HG03442 (cell line): ENCODE data around the gene SPHK2.
"Not testable (repeated sequence)": the region's sequence is repeated elsewhere in the genome, so short reads cannot be mapped to it uniquely, and the experiment has no call there.

Experiments
- ATAC-seq: cut with Tn5 transposase; IDR thresholded peaks from one replicate; pipeline ENCODE4 v1.9.1; 2021; ENCODE audit warnings: mild to moderate bottlenecking, moderate library complexity; ENCODE audit not compliant: unreplicated experiment

Gene SPHK2, protein sequence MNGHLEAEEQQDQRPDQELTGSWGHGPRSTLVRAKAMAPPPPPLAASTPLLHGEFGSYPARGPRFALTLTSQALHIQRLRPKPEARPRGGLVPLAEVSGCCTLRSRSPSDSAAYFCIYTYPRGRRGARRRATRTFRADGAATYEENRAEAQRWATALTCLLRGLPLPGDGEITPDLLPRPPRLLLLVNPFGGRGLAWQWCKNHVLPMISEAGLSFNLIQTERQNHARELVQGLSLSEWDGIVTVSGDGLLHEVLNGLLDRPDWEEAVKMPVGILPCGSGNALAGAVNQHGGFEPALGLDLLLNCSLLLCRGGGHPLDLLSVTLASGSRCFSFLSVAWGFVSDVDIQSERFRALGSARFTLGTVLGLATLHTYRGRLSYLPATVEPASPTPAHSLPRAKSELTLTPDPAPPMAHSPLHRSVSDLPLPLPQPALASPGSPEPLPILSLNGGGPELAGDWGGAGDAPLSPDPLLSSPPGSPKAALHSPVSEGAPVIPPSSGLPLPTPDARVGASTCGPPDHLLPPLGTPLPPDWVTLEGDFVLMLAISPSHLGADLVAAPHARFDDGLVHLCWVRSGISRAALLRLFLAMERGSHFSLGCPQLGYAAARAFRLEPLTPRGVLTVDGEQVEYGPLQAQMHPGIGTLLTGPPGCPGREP

DNA sequence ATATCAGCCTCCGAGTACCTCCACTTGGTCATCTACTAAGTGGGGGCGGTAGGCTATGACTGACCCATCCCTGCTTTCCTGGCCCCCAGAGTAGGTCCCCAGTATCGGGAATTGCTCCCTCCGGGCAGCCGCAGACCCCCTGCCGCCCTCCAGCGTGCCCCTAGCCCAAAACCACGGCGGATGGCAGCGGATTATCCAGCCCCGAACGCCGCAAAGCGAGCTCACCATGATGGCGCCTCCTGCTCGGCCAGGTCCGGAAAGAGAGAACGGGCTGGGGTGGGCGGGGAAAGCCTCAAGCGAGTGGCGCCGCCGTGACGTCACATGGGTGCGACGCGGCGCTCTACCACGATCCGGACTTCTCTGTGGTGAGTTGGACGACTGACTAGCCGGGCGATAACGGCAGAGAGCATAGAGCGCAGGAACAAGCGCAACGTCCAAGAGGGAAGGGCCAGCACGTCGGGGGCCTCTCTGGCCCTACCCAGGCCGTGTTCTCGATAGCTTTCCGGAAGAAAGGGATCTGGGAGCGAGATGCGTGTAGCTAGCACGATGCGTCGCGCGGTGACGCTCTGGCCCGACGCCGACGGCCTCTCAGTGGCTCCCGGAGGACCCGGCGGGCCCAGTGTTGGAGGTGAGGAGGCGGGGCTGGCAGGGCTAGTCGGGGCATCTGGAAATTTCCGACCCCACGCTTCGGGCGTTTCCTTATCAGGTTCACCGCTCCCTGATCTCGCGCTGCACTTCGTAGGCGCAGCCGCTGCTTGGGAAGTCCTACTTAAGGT, at the start of gene SPHK2, which contains the start of gene RPL18:
Gene SPHK2, plus strand, starts transcription at position 591 of the 776 bp plus-strand sequence. CDS start 1,009 bp downstream, outside the sequence.
Gene RPL18, minus strand, starts transcription at position 263 of the 776 bp plus-strand sequence. Its CDS starts 35 bp downstream, at position 228.
- ATAC-seq: peak; percentile 85

DNA sequence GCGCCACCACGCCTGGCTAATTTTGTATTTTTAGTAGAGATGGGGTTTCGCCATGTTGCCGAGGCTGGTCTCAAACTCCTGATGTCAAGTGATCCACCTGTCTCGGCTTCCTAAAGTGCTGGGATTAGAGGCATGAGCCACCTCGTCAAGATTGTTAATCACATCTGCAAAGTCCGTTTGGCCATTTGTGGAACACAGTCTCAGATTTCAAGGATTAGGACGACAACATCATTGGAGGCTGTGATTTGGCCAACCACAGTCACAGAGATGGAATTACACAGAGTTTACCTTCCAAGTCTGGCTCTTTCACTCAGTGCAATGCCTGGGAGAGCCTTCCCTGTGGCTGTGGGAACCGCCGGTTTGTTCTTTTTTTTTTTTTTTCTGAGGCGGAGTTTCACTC, 49.5 kb upstream of the SPHK2 start:
- no peak for ATAC-seq

DNA sequence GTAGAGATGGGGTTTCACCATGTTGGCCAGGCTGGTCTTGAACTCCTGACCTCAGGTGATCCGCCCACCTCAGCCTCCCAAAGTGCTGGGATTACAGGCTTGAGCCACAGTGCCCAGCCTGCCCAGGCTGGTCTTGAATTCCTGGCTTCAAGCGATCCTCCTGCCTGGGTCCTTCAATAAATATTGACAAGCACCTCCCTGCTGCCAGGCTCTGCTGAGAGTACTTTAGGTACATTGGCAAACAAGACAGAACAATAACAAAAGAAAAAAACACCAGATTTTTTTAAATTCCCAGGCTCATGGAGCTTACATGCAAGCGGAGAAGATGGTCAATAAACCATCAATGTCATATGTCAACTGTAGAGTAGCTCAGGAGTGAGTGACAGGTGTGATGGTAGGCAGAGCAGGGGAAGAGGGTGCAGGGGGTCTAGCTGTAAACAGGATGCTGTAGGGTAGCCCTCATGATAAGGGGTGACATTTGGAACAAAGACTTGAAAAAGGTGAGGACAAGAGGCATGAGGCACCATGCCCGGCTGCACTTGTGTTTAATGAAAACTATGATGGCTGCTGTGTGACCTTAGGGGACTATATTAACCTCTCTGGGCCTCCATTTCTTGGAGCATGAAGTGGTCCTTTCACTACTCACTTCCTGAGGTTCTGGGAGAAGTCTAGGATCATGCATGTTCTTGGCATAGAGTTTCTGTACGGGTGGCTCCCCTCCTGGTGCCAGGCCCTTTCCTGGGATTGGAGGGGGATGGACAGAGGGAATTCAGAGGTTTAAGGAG, 47.7 kb upstream of the SPHK2 start:
- no peak for ATAC-seq

DNA sequence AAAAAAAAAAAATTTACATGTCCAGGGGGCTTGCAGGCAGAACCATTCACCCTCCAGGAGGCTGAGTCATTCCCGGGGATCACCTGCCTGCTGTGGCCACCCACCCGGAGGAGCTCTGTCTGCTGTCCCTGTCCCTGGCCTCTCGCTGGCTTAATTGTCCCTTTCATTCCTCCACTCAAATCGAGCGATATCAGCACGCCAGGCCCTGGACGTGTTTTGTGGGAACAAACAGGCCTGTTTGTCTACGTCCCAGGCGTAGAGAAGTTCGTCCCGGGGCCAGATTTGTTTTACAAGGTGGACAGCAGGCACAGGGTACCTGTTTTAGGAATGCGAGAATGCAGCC, 46.2 kb upstream of the SPHK2 start:
- ATAC-seq: no peak

DNA sequence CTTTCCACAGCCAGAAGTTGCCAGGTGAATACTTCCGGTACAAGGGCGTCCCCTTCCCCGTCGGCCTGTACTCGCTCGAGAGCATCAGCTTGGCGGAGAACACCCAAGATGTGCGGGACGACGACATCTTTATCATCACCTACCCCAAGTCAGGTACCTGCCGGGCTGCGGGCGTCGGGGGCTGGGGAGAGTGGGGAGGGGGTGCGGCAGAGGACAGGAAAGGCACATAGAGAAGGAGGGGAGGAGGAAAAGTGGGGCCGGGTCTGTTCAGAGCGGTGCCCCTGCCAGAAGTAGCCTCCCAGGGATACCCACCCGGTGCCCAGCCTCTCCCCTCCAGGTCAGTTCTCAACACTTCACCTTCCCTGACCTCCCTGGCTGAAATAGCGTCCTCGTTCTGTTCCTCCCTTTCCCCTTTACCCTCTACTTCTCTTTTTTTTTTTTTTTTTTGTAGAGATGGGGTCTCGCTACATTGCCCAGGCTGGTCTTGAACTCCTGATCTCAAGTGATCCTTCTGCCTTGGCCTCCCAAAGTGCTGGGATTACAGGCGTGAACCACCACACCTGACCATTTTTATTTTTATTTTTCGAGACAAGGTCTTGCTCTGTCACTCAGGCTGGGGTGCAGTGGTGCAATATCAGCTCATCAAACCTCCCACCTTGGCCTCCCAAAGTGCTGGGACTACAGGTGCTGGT, 43.2 kb upstream of the SPHK2 start:
- no peak for ATAC-seq

DNA sequence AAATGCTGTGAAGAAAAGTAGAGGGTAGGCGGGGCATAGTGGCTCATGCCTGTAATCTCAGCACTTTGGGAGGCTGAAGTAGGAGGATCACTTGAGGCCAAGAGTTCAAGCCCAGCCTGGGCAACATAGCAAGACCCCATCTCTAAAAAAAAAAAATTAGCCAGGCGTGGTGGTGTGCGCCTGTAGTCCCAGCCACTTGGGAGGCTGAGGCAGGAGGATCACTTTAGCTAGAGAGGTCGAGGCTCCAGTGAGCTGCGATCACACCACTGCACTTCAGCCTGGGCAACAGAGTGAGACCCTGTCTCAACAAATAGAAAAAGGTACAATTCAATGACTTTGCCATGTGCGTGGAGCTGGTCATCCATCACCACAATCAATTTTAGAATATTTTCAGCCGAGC, 41.4 kb upstream of the SPHK2 start:
- ATAC-seq: not testable (repeated sequence)

DNA sequence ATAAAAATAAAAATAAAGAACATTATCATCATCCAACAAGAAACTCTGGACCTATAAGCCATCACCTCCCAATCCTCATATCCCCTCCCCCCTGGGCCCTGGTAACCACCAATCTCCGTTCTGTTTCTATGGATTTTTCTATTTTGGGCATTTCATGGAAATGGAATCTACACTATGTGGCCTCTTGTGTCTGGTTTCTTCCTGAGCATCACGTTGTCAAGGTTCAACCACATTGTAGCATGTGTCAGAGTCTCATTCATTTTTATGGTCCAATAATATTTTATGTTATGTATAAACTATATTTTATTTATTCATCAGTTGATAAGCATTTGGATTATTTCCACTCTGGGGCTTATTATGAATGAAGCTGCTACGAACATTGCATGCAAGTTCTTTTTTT, 40.4 kb upstream of the SPHK2 start:
- ATAC-seq: no peak

DNA sequence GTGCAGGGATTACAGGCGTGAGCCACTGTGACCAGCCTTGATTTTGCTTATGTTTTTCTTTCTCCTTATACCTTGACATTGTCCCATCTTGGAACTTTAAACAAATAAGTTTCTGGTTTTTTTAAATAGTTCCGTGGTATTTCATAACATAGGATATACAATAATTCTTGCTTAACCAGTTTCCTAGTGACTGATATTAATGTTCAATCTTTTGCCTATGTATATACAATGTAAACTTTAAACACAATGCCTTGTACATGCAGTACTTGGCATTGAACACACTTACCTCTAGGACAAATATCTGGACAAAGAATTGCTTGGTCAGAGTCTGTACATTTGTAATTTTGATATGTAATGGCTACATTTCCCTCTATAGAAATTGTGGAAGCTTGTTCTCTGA, 37.1 kb upstream of the SPHK2 start:
- ATAC-seq: no peak

DNA sequence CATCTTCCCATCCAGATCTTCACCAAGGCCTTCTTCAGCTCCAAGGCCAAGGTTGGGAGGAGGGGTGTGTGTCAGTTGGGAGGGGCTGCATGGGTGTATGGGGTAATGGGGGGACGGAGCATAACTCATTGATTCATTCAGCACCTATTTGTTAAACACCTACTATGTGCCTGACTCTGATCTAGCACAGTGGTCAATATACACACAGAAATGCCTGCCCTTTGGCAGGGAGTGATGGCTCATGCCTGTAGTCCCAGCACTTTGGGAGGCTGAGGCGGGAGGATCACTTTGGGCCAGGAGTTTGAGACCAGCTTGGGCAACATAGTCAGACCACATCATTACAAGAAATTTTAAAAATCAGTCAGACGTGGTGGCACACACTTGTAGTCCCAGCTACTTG, 31.9 kb upstream of the SPHK2 start:
- ATAC-seq: no peak

DNA sequence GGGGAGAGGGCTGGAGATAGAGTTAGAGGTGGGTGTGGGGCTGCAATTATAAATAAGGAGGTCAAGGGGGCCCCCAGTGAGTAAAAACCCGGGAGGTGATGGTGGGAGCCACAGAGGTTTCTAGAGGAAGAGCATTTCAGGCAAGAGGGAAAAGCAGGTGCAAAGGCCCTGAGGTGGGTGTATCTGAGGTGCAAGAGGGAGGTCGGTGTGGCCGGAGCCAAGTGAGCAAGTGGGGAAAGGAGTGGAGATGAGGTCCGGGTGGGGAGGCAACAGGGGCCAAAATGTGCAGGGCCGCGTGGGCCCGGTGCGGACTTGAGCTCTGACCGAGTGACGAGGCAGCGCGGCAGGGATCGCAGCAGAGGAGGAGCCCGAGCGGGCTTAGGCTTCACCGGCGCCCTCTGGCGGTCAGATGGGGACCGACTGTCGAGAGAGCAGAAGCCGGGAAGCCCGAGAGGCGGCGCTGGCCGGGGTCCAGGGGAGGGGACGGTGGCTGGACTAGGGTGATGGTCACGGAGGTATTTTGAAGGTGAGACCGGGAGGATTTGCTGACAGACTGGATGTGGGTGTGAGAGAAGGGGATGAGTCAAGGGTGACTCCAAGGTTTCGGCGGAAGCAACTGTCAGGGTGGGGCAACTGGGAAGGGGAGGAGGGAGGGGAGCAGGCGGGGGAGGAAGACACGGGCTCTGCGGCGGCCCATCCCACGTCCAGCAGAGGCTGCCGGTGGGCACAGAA, 30.5 kb upstream of the SPHK2 start:
- no peak for ATAC-seq

DNA sequence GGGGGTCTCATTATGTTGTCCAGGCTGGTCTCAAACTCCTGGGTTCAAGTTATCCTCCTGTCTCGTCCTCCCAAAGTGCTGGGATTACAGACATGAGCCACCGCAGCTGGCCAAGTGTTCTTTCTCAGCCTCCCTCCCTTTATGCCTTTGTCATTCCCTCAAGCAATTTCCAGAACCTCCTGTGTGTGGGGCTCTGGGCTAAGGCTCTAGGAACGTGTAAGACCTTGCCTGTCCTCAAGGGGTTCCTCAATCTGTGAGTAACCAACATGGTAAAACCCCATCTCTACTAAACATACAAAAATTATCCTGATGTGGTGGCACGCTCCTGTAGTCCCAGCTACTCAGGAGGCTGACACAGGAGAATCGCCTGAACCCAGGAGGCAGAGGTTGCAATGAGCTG, 28.3 kb upstream of the SPHK2 start:
- ATAC-seq: no peak

DNA sequence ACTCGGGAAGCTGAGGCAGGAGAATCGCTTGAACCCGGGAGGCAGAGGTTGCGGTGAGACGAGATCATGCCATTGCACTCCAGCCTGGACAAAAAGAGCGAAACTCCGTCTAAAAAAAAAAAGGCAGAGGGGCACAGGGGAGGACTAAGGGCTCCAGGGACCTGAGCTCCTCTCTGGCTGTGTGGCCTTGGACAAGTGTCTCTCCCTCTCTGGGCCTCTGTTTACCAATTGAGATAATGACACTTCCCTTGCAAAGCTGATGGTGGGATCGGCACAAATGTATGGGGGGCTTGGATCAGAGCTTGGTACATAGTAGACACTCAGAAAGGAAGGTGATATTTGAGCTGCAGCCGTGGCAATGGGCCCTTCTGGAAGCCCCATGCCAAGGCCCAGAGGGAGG, 24.1 kb upstream of the SPHK2 start:
- no peak for ATAC-seq

DNA sequence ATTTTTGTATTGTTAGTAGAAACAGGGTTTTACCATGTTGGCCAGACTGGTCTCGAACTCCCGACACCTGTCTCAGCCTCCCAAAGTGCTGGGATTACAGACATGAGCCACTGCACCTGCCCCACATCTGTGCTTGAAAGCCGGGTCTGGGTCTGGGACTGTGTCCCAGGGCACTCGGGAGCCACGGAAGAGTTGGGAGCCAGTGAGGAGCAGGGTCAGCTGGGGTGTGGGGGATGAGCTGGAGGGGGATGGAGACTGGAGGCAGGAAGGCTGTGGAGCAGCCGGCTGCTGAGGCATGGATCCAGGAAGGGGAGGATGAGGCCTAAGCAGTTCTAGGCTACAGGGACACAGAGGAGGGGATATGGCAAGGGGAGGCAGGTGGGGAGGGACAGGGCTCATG, 23.5 kb upstream of the SPHK2 start:
- ATAC-seq: no peak

DNA sequence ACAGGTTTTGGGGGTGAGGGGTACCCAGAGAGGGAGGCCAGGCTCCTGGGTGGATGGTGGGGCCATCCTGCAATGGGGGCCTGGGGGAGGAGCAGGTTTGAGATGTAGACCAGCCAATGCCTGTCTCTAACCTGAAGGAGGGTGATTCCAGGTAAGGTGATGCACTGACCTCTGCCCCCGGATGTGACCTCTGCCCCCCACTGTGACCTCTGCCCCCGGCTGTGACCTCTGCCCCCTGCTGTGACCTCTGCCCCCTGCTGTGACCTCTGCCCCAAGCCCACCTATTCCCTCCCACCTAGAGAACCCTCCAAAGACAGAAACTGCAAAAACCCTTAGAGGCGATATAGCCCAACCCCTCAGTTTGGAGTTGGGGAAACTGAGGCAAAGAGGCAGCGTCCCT, 23.1 kb upstream of the SPHK2 start:
- ATAC-seq: no peak

DNA sequence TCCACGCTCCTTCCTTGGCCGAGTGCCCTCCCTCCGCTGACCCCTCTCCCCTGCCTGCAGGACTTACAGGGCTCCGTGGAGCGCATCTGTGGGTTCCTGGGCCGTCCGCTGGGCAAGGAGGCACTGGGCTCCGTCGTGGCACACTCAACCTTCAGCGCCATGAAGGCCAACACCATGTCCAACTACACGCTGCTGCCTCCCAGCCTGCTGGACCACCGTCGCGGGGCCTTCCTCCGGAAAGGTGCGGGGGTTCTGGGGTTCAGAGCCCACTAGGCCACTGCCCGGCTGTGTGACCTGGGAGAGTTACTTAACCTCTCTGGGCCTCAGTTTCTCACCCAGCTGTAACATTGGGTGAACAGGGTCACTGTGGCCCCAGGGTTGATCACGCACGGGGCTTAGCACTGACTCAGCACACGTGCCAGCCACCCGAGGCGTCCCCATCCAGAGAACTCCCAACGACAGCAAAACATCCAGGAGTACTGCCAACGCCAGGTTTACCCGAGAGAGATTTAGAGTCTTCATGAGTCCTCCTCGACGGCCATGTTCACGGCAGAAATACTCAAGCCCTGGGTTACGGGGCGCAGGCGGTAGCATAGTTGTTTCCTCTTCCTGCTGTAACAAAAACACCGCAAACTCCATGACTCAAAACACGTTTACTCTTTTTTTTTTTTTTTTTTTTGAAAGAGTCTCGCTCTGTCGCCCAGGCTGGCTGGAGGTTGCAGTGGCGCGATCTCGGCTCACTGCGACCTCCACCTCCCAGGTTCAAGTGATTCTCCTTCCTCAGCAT, 22.4 kb upstream of the SPHK2 start:
- ATAC-seq: no peak

DNA sequence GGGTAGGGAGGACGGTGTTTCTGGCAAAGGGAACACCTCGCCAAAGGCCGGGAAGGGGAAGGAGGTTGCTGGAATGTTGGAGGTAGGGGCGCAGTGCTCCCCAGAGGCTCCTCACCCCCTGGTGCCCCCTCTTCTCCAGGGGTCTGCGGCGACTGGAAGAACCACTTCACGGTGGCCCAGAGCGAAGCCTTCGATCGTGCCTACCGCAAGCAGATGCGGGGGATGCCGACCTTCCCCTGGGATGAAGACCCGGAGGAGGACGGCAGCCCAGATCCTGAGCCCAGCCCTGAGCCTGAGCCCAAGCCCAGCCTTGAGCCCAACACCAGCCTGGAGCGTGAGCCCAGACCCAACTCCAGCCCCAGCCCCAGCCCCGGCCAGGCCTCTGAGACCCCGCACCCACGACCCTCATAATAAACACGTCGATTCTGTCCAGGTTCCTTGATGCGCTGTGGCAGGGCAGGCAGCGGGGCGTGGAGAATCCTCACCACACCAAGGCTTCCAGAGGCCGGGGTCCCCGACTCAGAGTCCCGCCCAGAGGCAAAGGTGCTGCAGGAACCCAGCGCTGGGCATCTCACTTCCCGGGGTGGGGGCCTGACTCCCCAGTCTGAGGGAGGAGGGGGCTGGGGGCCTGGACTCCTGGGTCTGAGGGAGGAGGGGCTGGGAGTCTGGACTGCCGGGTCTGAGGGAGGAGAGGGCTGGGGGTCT, 20.2 kb upstream of the SPHK2 start:
- ATAC-seq: no peak

DNA sequence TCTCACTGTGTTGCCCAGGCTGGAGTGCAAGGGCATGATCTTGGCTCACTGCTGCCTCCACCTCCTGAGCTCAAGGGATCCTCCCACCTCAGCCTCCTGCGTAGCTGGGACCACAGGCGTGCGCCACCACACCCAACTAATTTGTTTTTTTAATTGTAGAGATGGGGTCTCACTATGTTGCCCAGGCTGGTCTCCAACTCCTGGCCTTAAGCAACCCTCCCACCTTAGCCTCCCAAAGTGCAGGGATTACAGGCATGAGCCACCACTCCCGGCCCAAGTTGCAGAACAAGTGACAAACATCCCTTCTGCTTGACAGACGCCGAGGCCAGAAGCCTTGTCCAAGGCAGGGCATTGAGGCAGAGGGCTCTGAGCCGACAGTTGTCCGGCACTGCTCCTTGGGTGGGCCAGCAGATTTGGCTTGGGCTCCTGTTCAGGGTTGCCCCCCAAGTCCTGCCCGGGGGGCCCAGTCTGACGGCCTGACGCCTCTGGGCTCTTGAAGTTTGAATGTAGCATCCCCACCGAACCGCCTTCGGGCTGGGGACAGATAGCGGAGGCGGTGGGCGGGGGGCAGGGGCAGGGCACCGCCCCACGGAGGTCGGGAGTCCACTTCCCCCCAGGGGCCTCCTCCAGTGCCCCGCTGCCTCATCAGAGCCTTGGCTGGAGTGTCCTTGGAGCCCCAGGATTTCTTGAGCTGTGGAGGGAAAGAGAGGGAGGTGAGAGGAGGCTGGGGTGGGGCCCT, 18.5 kb upstream of the SPHK2 start:
- ATAC-seq: no peak

DNA sequence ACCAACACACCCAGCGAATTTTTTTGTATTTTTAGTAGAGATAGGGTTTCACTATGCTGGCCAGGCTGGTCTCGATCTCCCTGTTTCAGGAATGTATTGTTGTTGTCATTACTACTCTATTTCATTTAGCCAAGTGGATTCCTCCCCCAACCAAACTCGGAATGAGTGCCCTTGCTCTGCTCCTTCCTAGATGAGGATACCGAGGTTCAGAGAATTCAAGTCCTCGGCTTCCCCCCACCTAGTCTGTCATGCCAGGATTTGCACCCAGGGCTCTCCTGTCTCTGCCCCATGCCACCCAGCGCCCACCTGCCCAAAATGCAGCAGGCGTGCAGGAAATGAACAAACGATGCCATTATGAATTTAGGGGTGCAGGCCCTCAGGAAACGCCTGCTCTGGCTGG, 16.3 kb upstream of the SPHK2 start:
- ATAC-seq: no peak
